Fibroblast of lung (primary cell): ENCODE data around the gene TMEM223. TPM values are rescaled to one million over a fixed set of nuclear protein-coding genes. Genes with fewer than 3 reads are reported as not detected.

Source experiments
- DNase-seq, 2 donors: peaks; one replicate each; pipeline versions ENCODE4 v3.0.0 to v3.0.0-alpha.2; 2010; ENCODE audit warnings: low read depth in 2 of 2
- H2AFZ ChIP-seq: 2 replicates; pipeline ENCODE4 v1.5.1; 2012; ENCODE audit warnings: low read length, control low read depth, inconsistent platforms
- H3K27ac ChIP-seq: 2 replicates; pipeline ENCODE4 v1.5.1; 2011; ENCODE audit warnings: low read length, control low read depth; ENCODE audit not compliant: insufficient read depth
- H3K27me3 ChIP-seq: 2 replicates; pipeline ENCODE4 v1.5.1; 2011; ENCODE audit warnings: mild to moderate bottlenecking, low read length; ENCODE audit not compliant: control insufficient read depth, insufficient read depth
- H3K36me3 ChIP-seq: 2 replicates; pipeline ENCODE4 v1.5.1; 2011; ENCODE audit warnings: low read length; ENCODE audit not compliant: control insufficient read depth, insufficient read depth
- H3K4me1 ChIP-seq: 2 replicates; pipeline ENCODE4 v1.5.1; 2011; ENCODE audit warnings: low read length; ENCODE audit not compliant: control insufficient read depth, insufficient read depth; ENCODE audit errors: extremely low read depth
- H3K4me2 ChIP-seq: 2 replicates; pipeline ENCODE4 v1.5.1; 2011; ENCODE audit warnings: low read length, control low read depth; ENCODE audit not compliant: insufficient read depth; ENCODE audit errors: extremely low read depth
- H3K4me3 ChIP-seq, 4 experiments: fragments of 200-600 bp in 1 of 4; sonication (generic) in 1 of 4; replicated peaks in 1 of 4; 2 replicates each; pipeline ENCODE4 v1.5.1; 2011 to 2016; ENCODE audit warnings: low read length in 4 of 4, low read depth in 3 of 4, mild to moderate bottlenecking in 3 of 4, control low read depth in 2 of 4, inconsistent platforms in 1 of 4, mixed read lengths in 1 of 4; ENCODE audit not compliant: insufficient read depth in 1 of 4; ENCODE audit errors: control extremely low read depth in 1 of 4
- H3K79me2 ChIP-seq: 2 replicates; pipeline ENCODE4 v1.5.1; 2012; ENCODE audit warnings: mild to moderate bottlenecking, low read length, inconsistent platforms; ENCODE audit not compliant: control insufficient read depth, insufficient read depth
- H3K9ac ChIP-seq: 2 replicates; pipeline ENCODE4 v1.5.1; 2011; ENCODE audit warnings: mild to moderate bottlenecking, low read length, control low read depth; ENCODE audit not compliant: insufficient read depth
- H3K9me3 ChIP-seq: 2 replicates; pipeline ENCODE4 v1.5.1; 2012; ENCODE audit warnings: low read depth, low read length; ENCODE audit not compliant: control insufficient read depth, insufficient read depth
- H4K20me1 ChIP-seq: 2 replicates; pipeline ENCODE4 v1.5.1; 2011; ENCODE audit warnings: low read length; ENCODE audit not compliant: control insufficient read depth, insufficient read depth; ENCODE audit errors: extremely low read depth
- EZH2 ChIP-seq: IDR thresholded peaks from 2 replicates; pipeline ENCODE4 v1.5.1; 2012; ENCODE audit warnings: low read length, control low read depth, mild to moderate bottlenecking; ENCODE audit errors: missing control alignments
- polyA plus RNA-seq, 2 donors: library from polyadenylated mRNA; depleted of rRNA in 1 of 2; stranded (reverse) in 1 of 2; unstranded in 1 of 2; fragments of >200 nt; gene quantifications; 2 replicates each; pipeline ENCODE4 v1.2.1, GENCODE V29; 2011 to 2012; ENCODE audit warnings: missing spikeins in 1 of 2
- total RNA-seq: library from RNA; depleted of rRNA; stranded (reverse); fragments of >200 nt; gene quantifications from 2 replicates; pipeline ENCODE4 v1.2.1, GENCODE V29; 2014
- TF ChIP-seq, protein P1 (sequence below), 2 donors: IDR thresholded peaks in 1 of 2; conservative IDR thresholded peaks in 1 of 2; 1 replicate in 1 of 2; 2 replicates in 1 of 2; pipeline ENCODE4 v1.5.1; 2011 to 2012; ENCODE audit warnings: low read length in 2 of 2, control low read depth in 1 of 2, inconsistent platforms in 1 of 2, low read depth in 1 of 2, mild to moderate bottlenecking in 1 of 2

The TMEM223 gene
- total and polyA plus RNA-seq, 2 donors (not counting 1 experiment from before 2014, with no cell fraction given): 11.7 to 15.4 TPM

DNA sequence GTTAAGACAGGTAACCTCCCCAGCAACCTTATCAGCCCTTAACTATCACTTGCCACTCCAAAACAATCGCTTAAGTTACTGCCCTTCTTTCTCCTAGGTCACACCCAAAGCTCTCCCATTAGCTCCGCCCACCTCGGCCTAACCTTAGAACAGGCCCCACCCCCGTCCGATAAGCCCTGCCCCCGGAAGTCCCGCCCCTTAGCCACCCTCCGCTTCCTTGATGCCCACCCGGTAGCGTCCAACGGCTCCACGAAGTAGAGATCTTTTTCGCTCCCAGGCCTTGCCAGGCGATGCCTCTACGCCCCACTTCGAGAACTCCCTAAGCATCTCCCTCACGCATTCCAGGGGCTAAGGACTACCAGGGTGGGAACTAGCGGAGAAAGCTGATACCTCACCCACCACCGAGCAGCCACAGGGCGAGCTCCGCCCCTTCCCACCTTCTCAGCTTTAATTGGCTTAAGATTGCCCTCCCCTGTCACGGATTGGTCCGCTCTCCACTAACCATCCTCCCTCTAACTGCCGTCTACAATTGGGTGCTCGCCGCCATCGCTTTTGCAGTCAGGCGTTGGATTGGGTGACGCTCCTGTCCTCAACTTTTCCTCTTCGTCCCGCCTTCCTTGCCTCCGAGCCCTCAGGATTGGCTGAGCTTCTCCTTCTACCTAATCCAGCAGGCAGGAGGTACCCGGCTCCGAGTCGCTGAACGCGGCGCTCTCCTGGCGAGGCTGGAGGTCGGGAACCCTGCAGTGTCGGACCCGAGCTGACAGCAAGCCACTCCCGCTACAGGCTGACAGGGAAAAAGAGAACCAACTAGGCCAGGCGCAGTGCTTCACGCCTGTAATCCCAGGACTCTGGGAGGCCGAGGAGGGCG is 37.8 kb downstream of the TMEM223 start, which contains the start of gene ZBTB3:
TSS of gene ZBTB3 (minus strand) at position 425 of the 868 bp plus-strand sequence. CDS start 496 bp downstream, outside the sequence.
- H2AFZ ChIP-seq: peak within 1 kb of the TSS; percentile 100
- peak; percentile 99 for DNase-seq
- peak within 1 kb of the TSS; percentile 91 for H3K27ac ChIP-seq
- H3K4me2 ChIP-seq: peak within 1 kb of the TSS; percentile 71
- no peaks in the 10 kb centered on the region for H3K9me3 ChIP-seq
- H3K9ac ChIP-seq: peak within 1 kb of the TSS; percentile 92
- no peaks in the 10 kb centered on the region for H3K4me1 ChIP-seq
- no peaks in the 10 kb centered on the region for H4K20me1 ChIP-seq
- H3K36me3 ChIP-seq: peaks cover 5% of the 10 kb centered on the region
- TF ChIP-seq, protein P1, sequence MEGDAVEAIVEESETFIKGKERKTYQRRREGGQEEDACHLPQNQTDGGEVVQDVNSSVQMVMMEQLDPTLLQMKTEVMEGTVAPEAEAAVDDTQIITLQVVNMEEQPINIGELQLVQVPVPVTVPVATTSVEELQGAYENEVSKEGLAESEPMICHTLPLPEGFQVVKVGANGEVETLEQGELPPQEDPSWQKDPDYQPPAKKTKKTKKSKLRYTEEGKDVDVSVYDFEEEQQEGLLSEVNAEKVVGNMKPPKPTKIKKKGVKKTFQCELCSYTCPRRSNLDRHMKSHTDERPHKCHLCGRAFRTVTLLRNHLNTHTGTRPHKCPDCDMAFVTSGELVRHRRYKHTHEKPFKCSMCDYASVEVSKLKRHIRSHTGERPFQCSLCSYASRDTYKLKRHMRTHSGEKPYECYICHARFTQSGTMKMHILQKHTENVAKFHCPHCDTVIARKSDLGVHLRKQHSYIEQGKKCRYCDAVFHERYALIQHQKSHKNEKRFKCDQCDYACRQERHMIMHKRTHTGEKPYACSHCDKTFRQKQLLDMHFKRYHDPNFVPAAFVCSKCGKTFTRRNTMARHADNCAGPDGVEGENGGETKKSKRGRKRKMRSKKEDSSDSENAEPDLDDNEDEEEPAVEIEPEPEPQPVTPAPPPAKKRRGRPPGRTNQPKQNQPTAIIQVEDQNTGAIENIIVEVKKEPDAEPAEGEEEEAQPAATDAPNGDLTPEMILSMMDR (conservative IDR thresholded peaks at IDR 0.05 in 1 of 2, IDR thresholded peaks at IDR 0.05 in 1 of 2; ENCODE audit: low read depth in 1 of 2, low read length in 2 of 2): no peak
- no peak for TF ChIP-seq EZH2
- H3K4me3 ChIP-seq: peak within 1 kb of the TSS; percentile 83 to 100 (median 94)
- H3K27me3 ChIP-seq: no peaks in the 10 kb centered on the region
- peaks cover 7% of the 10 kb centered on the region for H3K79me2 ChIP-seq

DNA sequence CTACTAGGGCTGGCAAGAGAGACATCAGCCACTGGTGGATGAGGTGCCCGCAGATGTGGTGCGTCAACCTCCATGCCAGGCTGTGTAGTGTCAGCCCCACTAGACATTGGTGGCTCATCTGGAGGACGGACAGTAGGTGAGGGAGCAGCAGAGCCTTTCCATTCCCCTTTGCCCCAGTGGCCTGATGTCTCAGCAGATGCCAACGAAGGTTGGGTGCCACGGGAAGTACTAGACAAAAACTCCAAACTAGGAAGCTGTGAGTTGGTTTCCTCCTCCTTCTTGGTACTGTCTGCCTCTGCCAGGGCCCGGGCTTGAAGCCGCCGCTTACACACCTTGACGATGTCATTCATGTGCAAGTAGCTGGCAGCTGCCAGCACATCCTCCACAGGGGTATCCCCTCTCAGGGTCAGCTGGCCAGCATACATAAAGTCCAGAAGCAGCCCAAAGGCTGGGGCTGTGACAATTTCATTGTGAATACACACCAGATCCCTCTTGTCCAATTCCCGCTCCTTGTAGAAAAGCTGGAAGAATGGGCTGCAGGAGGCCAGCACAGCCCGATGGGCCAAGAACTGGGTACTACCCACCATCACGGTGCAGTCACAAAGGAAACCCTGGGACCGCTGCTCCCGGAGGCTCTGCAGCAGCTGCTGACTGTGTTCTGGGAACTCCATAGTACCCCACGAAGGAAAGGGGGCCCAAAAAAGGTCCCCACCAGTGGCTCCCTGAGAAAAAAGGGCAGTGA is 38.6 kb downstream of the TMEM223 start:
- H3K36me3 ChIP-seq: peaks cover 5% of the 10 kb centered on the region
- no peak for DNase-seq

More for the DNA sequence above, 38.6 kb downstream of the TMEM223 start:
- no peak overlapping the region for H3K9ac ChIP-seq
- no peak for TF ChIP-seq EZH2
- TF ChIP-seq, protein P1 (conservative IDR thresholded peaks at IDR 0.05 in 1 of 2, IDR thresholded peaks at IDR 0.05 in 1 of 2; ENCODE audit: low read depth in 1 of 2, low read length in 2 of 2): no peak
- H3K9me3 ChIP-seq: no peaks in the 10 kb centered on the region
- peaks cover 7% of the 10 kb centered on the region for H3K79me2 ChIP-seq
- no peaks in the 10 kb centered on the region for H4K20me1 ChIP-seq
- H3K27ac ChIP-seq: peak overlapping the region; percentile 91
- peak overlapping the region; percentile 27 for H2AFZ ChIP-seq
- no peaks in the 10 kb centered on the region for H3K27me3 ChIP-seq
- peak overlapping the region; percentile 83 to 100 (median 94) for H3K4me3 ChIP-seq
- H3K4me1 ChIP-seq: no peaks in the 10 kb centered on the region
- peak overlapping the region; percentile 51 for H3K4me2 ChIP-seq
